ENCODE measurements around the gene NEUROD2. TPM values are rescaled to one million over a fixed set of nuclear protein-coding genes. Genes with fewer than 3 reads are reported as not detected.

The NEUROD2 gene
- total RNA-seq, 1 experiment from 2014 or later, result not detected

DNA sequence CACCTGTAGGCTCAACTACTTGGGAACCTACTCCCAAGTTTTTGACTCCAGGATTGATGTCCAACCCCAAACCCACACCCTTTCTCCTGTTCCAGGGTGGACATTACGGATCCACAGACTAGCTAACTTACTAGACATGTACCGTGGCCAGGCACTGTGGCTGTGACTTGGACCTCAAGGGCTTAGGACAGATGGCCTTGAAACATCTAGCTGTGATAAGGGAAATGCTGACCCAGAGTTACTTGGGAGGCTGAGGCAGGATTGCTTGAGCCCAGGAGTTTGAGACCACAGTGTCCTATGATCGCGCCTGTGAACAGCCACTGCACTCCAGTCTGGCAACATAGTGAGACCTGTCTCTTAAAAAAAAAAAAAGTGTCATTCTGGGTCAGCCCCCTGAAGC is 33.4 kb upstream of the NEUROD2 start:
- TF ChIP-seq POLR2AphosphoS5 (IDR thresholded peaks at IDR 0.05; ENCODE audit: low read depth, low read length), result no peak
- no peak for TF ChIP-seq CTCF (IDR thresholded peaks at IDR 0.05)
- TF ChIP-seq, protein P1, sequence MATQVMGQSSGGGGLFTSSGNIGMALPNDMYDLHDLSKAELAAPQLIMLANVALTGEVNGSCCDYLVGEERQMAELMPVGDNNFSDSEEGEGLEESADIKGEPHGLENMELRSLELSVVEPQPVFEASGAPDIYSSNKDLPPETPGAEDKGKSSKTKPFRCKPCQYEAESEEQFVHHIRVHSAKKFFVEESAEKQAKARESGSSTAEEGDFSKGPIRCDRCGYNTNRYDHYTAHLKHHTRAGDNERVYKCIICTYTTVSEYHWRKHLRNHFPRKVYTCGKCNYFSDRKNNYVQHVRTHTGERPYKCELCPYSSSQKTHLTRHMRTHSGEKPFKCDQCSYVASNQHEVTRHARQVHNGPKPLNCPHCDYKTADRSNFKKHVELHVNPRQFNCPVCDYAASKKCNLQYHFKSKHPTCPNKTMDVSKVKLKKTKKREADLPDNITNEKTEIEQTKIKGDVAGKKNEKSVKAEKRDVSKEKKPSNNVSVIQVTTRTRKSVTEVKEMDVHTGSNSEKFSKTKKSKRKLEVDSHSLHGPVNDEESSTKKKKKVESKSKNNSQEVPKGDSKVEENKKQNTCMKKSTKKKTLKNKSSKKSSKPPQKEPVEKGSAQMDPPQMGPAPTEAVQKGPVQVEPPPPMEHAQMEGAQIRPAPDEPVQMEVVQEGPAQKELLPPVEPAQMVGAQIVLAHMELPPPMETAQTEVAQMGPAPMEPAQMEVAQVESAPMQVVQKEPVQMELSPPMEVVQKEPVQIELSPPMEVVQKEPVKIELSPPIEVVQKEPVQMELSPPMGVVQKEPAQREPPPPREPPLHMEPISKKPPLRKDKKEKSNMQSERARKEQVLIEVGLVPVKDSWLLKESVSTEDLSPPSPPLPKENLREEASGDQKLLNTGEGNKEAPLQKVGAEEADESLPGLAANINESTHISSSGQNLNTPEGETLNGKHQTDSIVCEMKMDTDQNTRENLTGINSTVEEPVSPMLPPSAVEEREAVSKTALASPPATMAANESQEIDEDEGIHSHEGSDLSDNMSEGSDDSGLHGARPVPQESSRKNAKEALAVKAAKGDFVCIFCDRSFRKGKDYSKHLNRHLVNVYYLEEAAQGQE (IDR thresholded peaks at IDR 0.05; ENCODE audit: insufficient read depth in 1 of 2, low read depth in 2 of 2, low read length in 1 of 2), result no peak
- no peak for TF ChIP-seq TCF7L2 (IDR thresholded peaks at IDR 0.05; ENCODE audit: low read depth, low read length)
- TF ChIP-seq SIN3A (IDR thresholded peaks at IDR 0.05; ENCODE audit: borderline replicate concordance, insufficient read depth, low read depth, low read length), result no peak
- in situ Hi-C loops (cut with HindIII; ENCODE audit: low pct_unique_long_range_greater_than_20kb, low sequenced_read_pairs), result no loop called here
- CTCF ChIA-PET, result no interaction called here

GRCh38 chr17:39640591-39641031 is 32.9 kb upstream of the NEUROD2 start:
- intact Hi-C loops (cut with micrococcal nuclease; ENCODE audit: unreplicated experiment), result no loop called here
- H3K27ac ChIP-seq (ENCODE audit: low read length), result no peak overlapping the region
- H3K27me3 ChIP-seq (ENCODE audit: control insufficient read depth, insufficient read depth, low read length), result no peaks in the 10 kb centered on the region
- CTCF ChIA-PET, result interaction anchor here (1.1 kb wide), 1 partner anchor 13 kb away, joined by 3 read pairs; no protein-coding TSS in a partner anchor
- TF ChIP-seq TCF7L2 (IDR thresholded peaks at IDR 0.05; ENCODE audit: low read depth, low read length) (no peak), SIN3A (IDR thresholded peaks at IDR 0.05; ENCODE audit: borderline replicate concordance, insufficient read depth, low read depth, low read length) (no peak), CTCF (IDR thresholded peaks at IDR 0.05) (no peak), POLR2AphosphoS5 (IDR thresholded peaks at IDR 0.05; ENCODE audit: low read depth, low read length) (no peak)
- TF ChIP-seq, protein P1 (IDR thresholded peaks at IDR 0.05; ENCODE audit: insufficient read depth in 1 of 2, low read depth in 2 of 2, low read length in 1 of 2), result no peak
- DNase-seq (ENCODE audit: low read depth, low spot score), result no peak
- H3K36me3 ChIP-seq (ENCODE audit: control insufficient read depth, insufficient read depth, low read length), result peaks cover 3% of the 10 kb centered on the region; the same call in 1 of the 2 replicates
- H3K9me3 ChIP-seq (ENCODE audit: control insufficient read depth, insufficient read depth, low read depth, low read length), result no peaks in the 10 kb centered on the region
- ATAC-seq, result no peak
- in situ Hi-C loops (cut with HindIII; ENCODE audit: low pct_unique_long_range_greater_than_20kb, low sequenced_read_pairs), result no loop called here
- H3K4me1 ChIP-seq (ENCODE audit: control insufficient read depth, insufficient read depth, low read length), result peaks cover 47% of the 10 kb centered on the region
- H3K4me3 ChIP-seq (ENCODE audit: low read depth in 2 of 2, low read length in 2 of 2), result no peak overlapping the region
- BruUV-seq (replicated peaks), result no TSS peak
- POLR2A ChIA-PET, result no interaction called here

More for the DNA sequence above, 33.4 kb upstream of the NEUROD2 start:
- H3K27me3 ChIP-seq (ENCODE audit: control insufficient read depth, insufficient read depth, low read length), result no peaks in the 10 kb centered on the region
- DNase-seq (ENCODE audit: low read depth, low spot score) (no peak), ATAC-seq (no peak)
- intact Hi-C loops (cut with micrococcal nuclease; ENCODE audit: unreplicated experiment), result no loop called here
- no peak overlapping the region for H3K27ac ChIP-seq (ENCODE audit: low read length)
- BruUV-seq (replicated peaks), result no TSS peak
- H3K36me3 ChIP-seq (ENCODE audit: control insufficient read depth, insufficient read depth, low read length), result peaks cover 3% of the 10 kb centered on the region; the same call in 1 of the 2 replicates
- no peaks in the 10 kb centered on the region for H3K9me3 ChIP-seq (ENCODE audit: control insufficient read depth, insufficient read depth, low read depth, low read length)
- H3K4me3 ChIP-seq (ENCODE audit: low read depth in 2 of 2, low read length in 2 of 2), result no peak overlapping the region
- H3K4me1 ChIP-seq (ENCODE audit: control insufficient read depth, insufficient read depth, low read length), result peaks cover 45% of the 10 kb centered on the region
- POLR2A ChIA-PET, result no interaction called here
